Kidney capillary endothelial cell (primary cell): Measurements from ENCODE around the gene SPNS3.

Experiments
- DNase-seq: peaks from one replicate; pipeline ENCODE4 v3.0.0-alpha.2; 2018; ENCODE audit warnings: low spot score

Gene SPNS3

GRCh38 chr17:4488989-4489595, 55.4 kb downstream of the SPNS3 start:
- no peak for DNase-seq

- DNase-seq, result no peak
Measured at GRCh38 chr17:4490109-4490591, 56.4 kb downstream of the SPNS3 start.

GRCh38 chr17:4490637-4491061, 56.9 kb downstream of the SPNS3 start:
- no peak for DNase-seq

- no peak for DNase-seq
Measured at GRCh38 chr17:4492721-4493561, 59.2 kb downstream of the SPNS3 start.

GRCh38 chr17:4497101-4497824, 63.5 kb downstream of the SPNS3 start:
- DNase-seq, result no peak

GRCh38 chr17:4498461-4499397, 65.0 kb downstream of the SPNS3 start, which contains the start of gene SPNS2:
Gene SPNS2, plus strand, starts transcription at chr17:4498881. Its CDS starts 167 bp downstream, at chr17:4499048.
- no peak for DNase-seq

GRCh38 chr17:4499431-4500190, 65.9 kb downstream of the SPNS3 start:
- DNase-seq, result no peak

GRCh38 chr17:4500191-4500571, 66.4 kb downstream of the SPNS3 start:
- DNase-seq, result no peak

- no peak for DNase-seq
Measured at GRCh38 chr17:4501295-4501949, 67.7 kb downstream of the SPNS3 start.

GRCh38 chr17:4502466-4503154, 68.9 kb downstream of the SPNS3 start:
- no peak for DNase-seq

GRCh38 chr17:4503283-4504025, 69.7 kb downstream of the SPNS3 start:
- no peak for DNase-seq

GRCh38 chr17:4504188-4504587, 70.4 kb downstream of the SPNS3 start:
- DNase-seq, result no peak

GRCh38 chr17:4505187-4505586, 71.4 kb downstream of the SPNS3 start:
- peak; percentile 82 for DNase-seq

GRCh38 chr17:4506175-4506813, 72.6 kb downstream of the SPNS3 start:
- DNase-seq, result no peak

GRCh38 chr17:4506892-4507291, 73.2 kb downstream of the SPNS3 start:
- no peak for DNase-seq

GRCh38 chr17:4507361-4508111, 73.8 kb downstream of the SPNS3 start:
- no peak for DNase-seq

- no peak for DNase-seq
Measured at GRCh38 chr17:4508207-4508606, 74.5 kb downstream of the SPNS3 start.

- DNase-seq, result no peak
Measured at GRCh38 chr17:4509401-4509800, 75.7 kb downstream of the SPNS3 start.
